ENCODE measurements around the gene FHOD3. TPM values are rescaled to one million over a fixed set of nuclear protein-coding genes. Genes with fewer than 3 reads are reported as not detected.

FHOD3 gene
- total and polyA plus RNA-seq, 4 donors, result 0.57 to 1.3 (median 1.2) TPM; not detected in 1

DNA sequence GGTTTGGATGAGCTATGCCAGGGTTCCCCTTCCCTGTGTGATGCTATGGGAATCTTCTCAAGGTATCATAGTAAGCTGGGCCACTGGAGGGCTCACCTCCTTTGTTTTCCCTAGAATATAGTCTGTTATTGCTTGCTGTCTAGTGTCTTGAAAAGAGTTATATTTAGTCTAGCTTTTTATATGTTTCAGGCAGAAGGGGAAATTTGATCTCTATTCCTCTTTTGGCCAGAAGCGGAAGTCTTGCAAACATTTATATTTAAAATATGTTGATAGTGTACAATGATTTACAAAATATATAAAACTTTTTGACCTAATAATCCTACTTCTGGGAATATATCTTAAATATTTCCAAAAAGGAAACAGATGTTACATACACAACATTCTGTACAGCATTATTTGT, 260.7 kb downstream of the FHOD3 start:
- Histone ChIP-seq H3K27ac (ENCODE audit: low read depth in 1 of 2, low read length in 2 of 2) (no peak overlapping the region), H3K36me3 (ENCODE audit: control insufficient read depth in 4 of 4, insufficient read depth in 3 of 4, low read depth in 1 of 4, low read length in 3 of 4) (no peaks in the 10 kb centered on the region), H3K9me3 (ENCODE audit: control insufficient read depth in 4 of 4, low read length in 3 of 4) (no peaks in the 10 kb centered on the region), H3K9ac (ENCODE audit: low read depth in 1 of 2, low read length in 2 of 2) (no peak overlapping the region), H3K27me3 (ENCODE audit: control insufficient read depth in 4 of 4, insufficient read depth in 4 of 4, low read length in 3 of 4) (peaks cover 0 to 4% (median under 1%) of the 10 kb centered on the region in 4 donors), H3K4me3 (ENCODE audit: low read depth in 1 of 3, low read length in 3 of 3) (no peak overlapping the region), H3K4me1 (ENCODE audit: control insufficient read depth in 4 of 4, insufficient read depth in 4 of 4, low read length in 3 of 4) (no peaks in the 10 kb centered on the region)
- no peak for DNase-seq (ENCODE audit: low spot score)
- TF ChIP-seq ATF3 (IDR thresholded peaks at IDR 0.05) (no peak), YY1 (IDR thresholded peaks at IDR 0.05) (no peak), NR2F2 (IDR thresholded peaks at IDR 0.05) (no peak), HNF4A (conservative IDR thresholded peaks at IDR 0.05) (no peak), GABPA (IDR thresholded peaks at IDR 0.05 in 1 of 2, conservative IDR thresholded peaks at IDR 0.05 in 1 of 2) (no peak), RXRA (IDR thresholded peaks at IDR 0.05) (no peak), FOXA2 (IDR thresholded peaks at IDR 0.05) (no peak), EGR1 (IDR thresholded peaks at IDR 0.05; ENCODE audit: low read depth in 2 of 2) (no peak), RAD21 (IDR thresholded peaks at IDR 0.05) (no peak), REST (IDR thresholded peaks at IDR 0.05) (no peak)
- TF ChIP-seq, protein P1, sequence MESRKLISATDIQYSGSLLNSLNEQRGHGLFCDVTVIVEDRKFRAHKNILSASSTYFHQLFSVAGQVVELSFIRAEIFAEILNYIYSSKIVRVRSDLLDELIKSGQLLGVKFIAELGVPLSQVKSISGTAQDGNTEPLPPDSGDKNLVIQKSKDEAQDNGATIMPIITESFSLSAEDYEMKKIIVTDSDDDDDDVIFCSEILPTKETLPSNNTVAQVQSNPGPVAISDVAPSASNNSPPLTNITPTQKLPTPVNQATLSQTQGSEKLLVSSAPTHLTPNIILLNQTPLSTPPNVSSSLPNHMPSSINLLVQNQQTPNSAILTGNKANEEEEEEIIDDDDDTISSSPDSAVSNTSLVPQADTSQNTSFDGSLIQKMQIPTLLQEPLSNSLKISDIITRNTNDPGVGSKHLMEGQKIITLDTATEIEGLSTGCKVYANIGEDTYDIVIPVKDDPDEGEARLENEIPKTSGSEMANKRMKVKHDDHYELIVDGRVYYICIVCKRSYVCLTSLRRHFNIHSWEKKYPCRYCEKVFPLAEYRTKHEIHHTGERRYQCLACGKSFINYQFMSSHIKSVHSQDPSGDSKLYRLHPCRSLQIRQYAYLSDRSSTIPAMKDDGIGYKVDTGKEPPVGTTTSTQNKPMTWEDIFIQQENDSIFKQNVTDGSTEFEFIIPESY (IDR thresholded peaks at IDR 0.05), result no peak
- WGBS, result 87% methylated on average over 1 of the region's 1 CpG

DNA sequence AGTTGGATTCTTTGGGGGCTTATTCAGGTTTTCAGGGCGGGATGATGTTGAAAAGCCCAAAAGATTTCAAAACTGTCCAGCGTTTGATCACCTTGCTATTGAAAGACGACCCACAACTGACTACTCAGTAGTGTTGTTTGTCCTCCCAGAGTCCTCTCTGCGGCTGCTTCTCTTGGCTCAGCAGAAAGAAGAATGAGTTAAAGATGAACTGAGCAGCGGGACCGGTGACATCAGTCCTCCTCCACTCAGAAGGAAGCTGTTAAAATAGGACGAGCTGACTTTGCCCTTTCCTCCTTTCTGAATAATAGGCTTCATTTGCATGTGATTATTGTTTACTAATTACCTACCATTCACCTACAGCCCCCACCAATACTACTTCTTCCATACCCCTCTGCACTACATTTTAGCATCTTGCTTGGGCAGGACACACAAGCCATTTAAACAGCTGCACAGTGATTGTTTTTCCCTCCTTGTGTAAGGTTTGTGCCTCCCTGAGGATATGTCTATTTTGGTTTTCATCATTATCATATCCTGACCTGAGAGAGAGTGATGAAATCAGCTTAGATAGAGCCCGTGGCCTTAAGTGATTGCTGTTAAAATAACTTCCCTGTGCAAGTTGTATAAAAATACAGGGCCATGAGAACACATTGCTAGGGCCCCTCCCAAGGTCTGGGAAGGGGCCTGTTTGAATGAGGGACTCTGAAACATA, 261.8 kb downstream of the FHOD3 start:
- Histone ChIP-seq H3K27ac (ENCODE audit: low read depth in 1 of 2, low read length in 2 of 2) (no peak overlapping the region), H3K27me3 (ENCODE audit: control insufficient read depth in 4 of 4, insufficient read depth in 4 of 4, low read length in 3 of 4) (peaks cover 0 to 4% (median under 1%) of the 10 kb centered on the region in 4 donors), H3K36me3 (ENCODE audit: control insufficient read depth in 4 of 4, insufficient read depth in 3 of 4, low read depth in 1 of 4, low read length in 3 of 4) (no peaks in the 10 kb centered on the region), H3K9me3 (ENCODE audit: control insufficient read depth in 4 of 4, low read length in 3 of 4) (no peaks in the 10 kb centered on the region), H3K4me1 (ENCODE audit: control insufficient read depth in 4 of 4, insufficient read depth in 4 of 4, low read length in 3 of 4) (no peaks in the 10 kb centered on the region), H3K9ac (ENCODE audit: low read depth in 1 of 2, low read length in 2 of 2) (no peak overlapping the region), H3K4me3 (ENCODE audit: low read depth in 1 of 3, low read length in 3 of 3) (no peak overlapping the region)
- DNase-seq (ENCODE audit: low spot score), result no peak
- 71% methylated on average over 8 of the region's 8 CpGs for WGBS
- no peak for TF ChIP-seq REST (IDR thresholded peaks at IDR 0.05)
- TF ChIP-seq FOXA1 (IDR thresholded peaks at IDR 0.05), result no peak
- TF ChIP-seq YY1 (IDR thresholded peaks at IDR 0.05), result no peak
- TF ChIP-seq JUND (IDR thresholded peaks at IDR 0.05), result no peak
- no peak for TF ChIP-seq HNF4A (conservative IDR thresholded peaks at IDR 0.05)
- no peak for TF ChIP-seq NR2F2 (IDR thresholded peaks at IDR 0.05)
- TF ChIP-seq TAF1 (conservative IDR thresholded peaks at IDR 0.05), result no peak
- no peak for TF ChIP-seq GABPA (IDR thresholded peaks at IDR 0.05 in 1 of 2, conservative IDR thresholded peaks at IDR 0.05 in 1 of 2)
- TF ChIP-seq MAX (IDR thresholded peaks at IDR 0.05), result no peak
- TF ChIP-seq RXRA (IDR thresholded peaks at IDR 0.05), result no peak
- TF ChIP-seq, protein P1 (IDR thresholded peaks at IDR 0.05), result no peak
- no peak for TF ChIP-seq FOXA2 (IDR thresholded peaks at IDR 0.05)
- TF ChIP-seq, protein P2, sequence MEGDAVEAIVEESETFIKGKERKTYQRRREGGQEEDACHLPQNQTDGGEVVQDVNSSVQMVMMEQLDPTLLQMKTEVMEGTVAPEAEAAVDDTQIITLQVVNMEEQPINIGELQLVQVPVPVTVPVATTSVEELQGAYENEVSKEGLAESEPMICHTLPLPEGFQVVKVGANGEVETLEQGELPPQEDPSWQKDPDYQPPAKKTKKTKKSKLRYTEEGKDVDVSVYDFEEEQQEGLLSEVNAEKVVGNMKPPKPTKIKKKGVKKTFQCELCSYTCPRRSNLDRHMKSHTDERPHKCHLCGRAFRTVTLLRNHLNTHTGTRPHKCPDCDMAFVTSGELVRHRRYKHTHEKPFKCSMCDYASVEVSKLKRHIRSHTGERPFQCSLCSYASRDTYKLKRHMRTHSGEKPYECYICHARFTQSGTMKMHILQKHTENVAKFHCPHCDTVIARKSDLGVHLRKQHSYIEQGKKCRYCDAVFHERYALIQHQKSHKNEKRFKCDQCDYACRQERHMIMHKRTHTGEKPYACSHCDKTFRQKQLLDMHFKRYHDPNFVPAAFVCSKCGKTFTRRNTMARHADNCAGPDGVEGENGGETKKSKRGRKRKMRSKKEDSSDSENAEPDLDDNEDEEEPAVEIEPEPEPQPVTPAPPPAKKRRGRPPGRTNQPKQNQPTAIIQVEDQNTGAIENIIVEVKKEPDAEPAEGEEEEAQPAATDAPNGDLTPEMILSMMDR (IDR thresholded peaks at IDR 0.05; ENCODE audit: low read depth, low read length, missing input control), result no peak
- no peak for TF ChIP-seq HNF4G (IDR thresholded peaks at IDR 0.05)
- no peak for TF ChIP-seq RAD21 (IDR thresholded peaks at IDR 0.05)
